Suprapubic skin (tissue), 4 donors: ENCODE measurements around the gene TUBGCP5.

Source experiments
- CTCF ChIP-seq, 2 donors: fragments of 200-600 bp in 1 of 2; fragments of 450-650 bp in 1 of 2; sonication (generic) in 1 of 2; IDR thresholded peaks; one replicate each; pipeline ENCODE4 v1.5.1; 2016 to 2019; ENCODE audit warnings: antibody characterized with exemption in 2 of 2, mild to moderate bottlenecking in 1 of 2, moderate library complexity in 1 of 2
- EP300 ChIP-seq: sonication (generic); formaldehyde crosslinking; IDR thresholded peaks from one replicate; pipeline ENCODE4 v1.6.1; 2017; ENCODE audit warnings: antibody characterized with exemption
- POLR2A ChIP-seq, 2 donors: fragments of 450-650 bp; IDR thresholded peaks; one replicate each; pipeline ENCODE4 v1.6.1; 2017; ENCODE audit warnings: antibody characterized with exemption in 2 of 2, mild to moderate bottlenecking in 2 of 2, moderate library complexity in 2 of 2
- POLR2AphosphoS5 ChIP-seq, 3 donors: sonication (generic); formaldehyde crosslinking; IDR thresholded peaks; one replicate each; pipeline ENCODE4 v1.6.1; 2017; ENCODE audit warnings: antibody characterized with exemption in 3 of 3

- TF ChIP-seq POLR2A (IDR thresholded peaks at IDR 0.05) (no peak), CTCF (IDR thresholded peaks at IDR 0.05) (no peak), EP300 (no peak), POLR2AphosphoS5 (IDR thresholded peaks at IDR 0.05) (no peak)
Observed at GRCh38 chr15:23052522-23052921, 13.2 kb upstream of the TUBGCP5 start.
